ENCODE data around the gene ZNF135. TPM values are rescaled to one million over a fixed set of nuclear protein-coding genes. Genes with fewer than 3 reads are reported as not detected.

ZNF135 gene
- total RNA-seq, 1 donor from 2014 or later: 3.8 TPM

GRCh38 chr19:58042495-58043340 is 16.4 kb upstream of the ZNF135 start:
- H3K36me3 ChIP-seq: no peaks in the 10 kb centered on the region
- H3K4me3 ChIP-seq: no peak overlapping the region
- TF ChIP-seq CTCF (IDR thresholded peaks at IDR 0.05; ENCODE audit: borderline replicate concordance): peak; percentile 28
- DNase-seq: no peak
- no peaks in the 10 kb centered on the region for H3K4me1 ChIP-seq
- peaks cover 81% of the 10 kb centered on the region for H3K9me3 ChIP-seq (replicated peaks)
- no peak overlapping the region for H3K27ac ChIP-seq (replicated peaks)
- peaks cover 5% of the 10 kb centered on the region for H3K27me3 ChIP-seq (ENCODE audit: low read depth)
- intact Hi-C loops (cut with micrococcal nuclease): no loop called here

- H3K4me1 ChIP-seq: no peaks in the 10 kb centered on the region
- peaks cover 98% of the 10 kb centered on the region for H3K9me3 ChIP-seq (replicated peaks)
- H3K36me3 ChIP-seq: no peaks in the 10 kb centered on the region
- TF ChIP-seq CTCF (IDR thresholded peaks at IDR 0.05; ENCODE audit: borderline replicate concordance): no peak
- H3K27me3 ChIP-seq (ENCODE audit: low read depth): no peaks in the 10 kb centered on the region
- no peak for DNase-seq
- H3K4me3 ChIP-seq: no peak overlapping the region
- no peak overlapping the region for H3K27ac ChIP-seq (replicated peaks)
- intact Hi-C loops (cut with micrococcal nuclease): no loop called here
Measured at GRCh38 chr19:58044391-58044790, 14.7 kb upstream of the ZNF135 start.

GRCh38 chr19:58044886-58045285 is 14.2 kb upstream of the ZNF135 start:
- DNase-seq: no peak
- Histone ChIP-seq H3K4me1 (no peaks in the 10 kb centered on the region), H3K9me3 (replicated peaks) (peaks cover 100% of the 10 kb centered on the region), H3K27ac (replicated peaks) (no peak overlapping the region), H3K36me3 (no peaks in the 10 kb centered on the region), H3K4me3 (no peak overlapping the region), H3K27me3 (ENCODE audit: low read depth) (no peaks in the 10 kb centered on the region)
- intact Hi-C loops (cut with micrococcal nuclease): no loop called here
- no peak for TF ChIP-seq CTCF (IDR thresholded peaks at IDR 0.05; ENCODE audit: borderline replicate concordance)

GRCh38 chr19:58045411-58046050 is 13.6 kb upstream of the ZNF135 start:
- Histone ChIP-seq H3K27me3 (ENCODE audit: low read depth) (no peaks in the 10 kb centered on the region), H3K27ac (replicated peaks) (no peak overlapping the region), H3K9me3 (replicated peaks) (peaks cover 100% of the 10 kb centered on the region), H3K4me3 (no peak overlapping the region), H3K4me1 (no peaks in the 10 kb centered on the region), H3K36me3 (no peaks in the 10 kb centered on the region)
- no peak for DNase-seq
- no peak for TF ChIP-seq CTCF (IDR thresholded peaks at IDR 0.05; ENCODE audit: borderline replicate concordance)
- intact Hi-C loops (cut with micrococcal nuclease): no loop called here

GRCh38 chr19:58046856-58047255 is 12.2 kb upstream of the ZNF135 start:
- Histone ChIP-seq H3K27me3 (ENCODE audit: low read depth) (no peaks in the 10 kb centered on the region), H3K4me3 (no peak overlapping the region), H3K36me3 (no peaks in the 10 kb centered on the region), H3K9me3 (replicated peaks) (peaks cover 100% of the 10 kb centered on the region), H3K27ac (replicated peaks) (no peak overlapping the region), H3K4me1 (no peaks in the 10 kb centered on the region)
- no peak for TF ChIP-seq CTCF (IDR thresholded peaks at IDR 0.05; ENCODE audit: borderline replicate concordance)
- intact Hi-C loops (cut with micrococcal nuclease): no loop called here
- DNase-seq: no peak

Measured in left ventricle myocardium inferior (tissue), 1 donor.